HG03460 (cell line): ENCODE results near the gene RFX7.
A peak's percentile ranks its signal among the peaks of the same experiment; 100 is the strongest.
"Not testable (repeated sequence)": the region's sequence is repeated elsewhere in the genome, so short reads cannot be mapped to it uniquely, and the experiment has no call there.

ENCODE experiments used
- ATAC-seq: cut with Tn5 transposase; IDR thresholded peaks from one replicate; pipeline ENCODE4 v1.9.1; 2021; ENCODE audit not compliant: unreplicated experiment

The RFX7 gene

DNA sequence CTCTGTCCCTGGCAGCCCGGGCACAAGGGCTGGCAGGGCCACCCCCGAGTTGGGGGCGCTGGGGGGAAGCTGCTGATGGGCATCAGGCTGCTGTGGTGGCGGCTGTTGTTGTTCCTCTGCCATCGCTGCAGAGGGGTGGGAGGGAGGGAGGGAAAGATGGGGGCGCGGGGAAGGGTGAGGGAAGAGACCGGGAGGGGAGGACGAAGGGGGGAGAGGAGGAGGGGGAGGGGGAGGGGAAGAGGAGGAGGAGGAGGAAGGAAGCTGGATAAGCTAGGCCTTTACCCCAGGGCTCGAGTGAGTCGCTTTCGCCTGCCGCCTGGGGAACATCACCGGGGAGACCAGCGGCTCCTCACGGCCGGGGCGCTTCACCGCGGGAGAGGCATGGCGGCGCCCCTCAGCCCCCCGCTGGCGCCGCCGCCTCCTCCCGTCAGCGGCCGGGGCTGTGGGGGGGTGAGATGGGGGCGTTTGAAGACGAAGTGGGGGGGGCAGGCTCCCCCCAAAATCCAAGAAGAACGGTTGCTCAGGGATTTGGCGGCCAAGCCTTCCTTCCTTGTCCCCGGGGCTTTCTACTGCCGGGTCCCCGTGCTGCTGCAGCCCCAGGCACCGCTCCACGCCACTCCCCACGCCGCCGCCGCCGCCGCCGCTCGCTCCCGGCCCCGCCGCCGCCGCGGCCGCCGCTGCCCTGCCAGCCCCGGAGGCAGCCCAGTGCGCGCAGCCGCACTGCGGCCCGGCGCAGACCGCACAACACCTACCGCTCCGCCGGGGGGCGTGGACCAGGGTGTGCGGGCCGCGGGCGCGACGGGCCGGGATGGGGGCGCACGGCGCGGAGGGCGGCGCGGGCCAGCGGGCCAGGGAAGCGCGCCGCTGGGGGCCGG is at the start of gene RFX7:
RFX7 (minus strand) TSS at position 717 of the 875 bp plus-strand sequence; CDS start at position 123, 594 bp downstream.
- ATAC-seq = peak; percentile 42

DNA sequence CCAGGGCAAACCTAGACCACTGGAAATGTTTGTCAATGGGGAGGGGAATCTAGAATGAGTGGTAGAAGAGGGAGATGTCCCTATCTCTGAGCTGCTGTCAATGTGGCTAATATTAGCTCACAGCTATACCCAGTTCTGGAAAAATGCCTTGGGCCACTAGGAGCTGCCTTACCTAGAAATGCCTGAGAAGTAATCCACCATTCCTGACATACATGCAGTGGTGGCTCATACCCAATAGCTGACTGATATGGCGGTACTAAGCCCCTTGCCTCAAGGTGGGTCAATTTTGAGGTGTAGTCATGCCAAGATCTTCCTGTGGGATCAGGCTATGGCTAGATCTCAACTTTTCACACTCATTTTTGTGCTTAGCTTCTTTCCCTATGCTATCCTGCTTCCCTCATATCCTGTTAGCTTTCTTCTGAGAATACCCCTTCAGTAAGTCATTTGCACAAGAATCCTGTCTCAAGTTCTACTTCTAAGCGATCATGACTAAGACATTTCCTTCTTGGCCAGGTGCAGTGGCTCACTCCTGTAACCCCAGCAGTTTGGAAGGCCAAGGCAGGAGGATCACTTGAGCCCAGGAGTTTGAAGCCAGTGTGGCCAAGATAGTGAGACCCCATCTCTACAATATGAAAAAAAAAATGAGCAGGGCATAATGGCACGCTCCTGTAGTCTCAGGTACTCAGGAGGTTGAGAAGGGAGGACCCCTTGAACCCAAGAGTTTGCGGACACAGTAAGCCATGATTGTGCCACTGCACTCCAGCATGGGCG is 49.1 kb upstream of the RFX7 start:
- ATAC-seq = no peak

DNA sequence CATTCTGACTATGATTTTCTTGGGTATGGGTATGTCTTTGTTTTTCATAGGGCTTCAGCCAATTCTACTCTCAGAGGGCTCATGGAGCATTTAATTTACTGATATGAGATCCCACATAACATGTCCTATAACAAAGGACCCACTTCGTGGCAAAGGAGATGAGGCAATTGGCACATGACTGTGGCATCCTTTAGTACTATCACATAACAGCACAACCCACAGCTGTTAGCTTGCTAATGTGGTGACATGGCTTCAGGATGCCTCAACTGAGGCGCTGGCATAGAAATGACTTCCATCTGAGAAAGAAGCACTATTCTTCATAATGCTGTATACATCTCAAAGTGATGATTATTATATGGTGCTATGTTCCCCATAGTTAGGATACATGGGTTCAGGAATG is 48.1 kb upstream of the RFX7 start:
- ATAC-seq = no peak

DNA sequence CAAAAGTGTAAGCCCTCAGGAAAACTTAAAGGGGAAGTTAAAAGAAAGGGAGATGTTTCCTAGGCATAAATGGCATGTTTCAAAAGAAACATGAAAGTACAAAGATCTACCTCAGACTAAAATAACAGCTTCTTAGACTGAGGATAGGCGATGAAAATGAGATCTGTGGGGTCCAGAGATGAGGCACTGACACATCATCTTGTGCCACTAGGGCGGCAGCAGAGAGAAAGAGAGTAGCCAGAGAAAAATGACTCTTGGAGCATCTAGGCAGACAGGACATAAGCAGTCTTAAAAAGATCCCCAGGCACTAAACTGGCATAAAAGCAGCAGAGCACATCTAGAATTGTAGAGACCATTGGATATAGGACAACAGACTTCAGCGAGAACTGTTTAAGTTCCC is 42.5 kb upstream of the RFX7 start:
- ATAC-seq = no peak

DNA sequence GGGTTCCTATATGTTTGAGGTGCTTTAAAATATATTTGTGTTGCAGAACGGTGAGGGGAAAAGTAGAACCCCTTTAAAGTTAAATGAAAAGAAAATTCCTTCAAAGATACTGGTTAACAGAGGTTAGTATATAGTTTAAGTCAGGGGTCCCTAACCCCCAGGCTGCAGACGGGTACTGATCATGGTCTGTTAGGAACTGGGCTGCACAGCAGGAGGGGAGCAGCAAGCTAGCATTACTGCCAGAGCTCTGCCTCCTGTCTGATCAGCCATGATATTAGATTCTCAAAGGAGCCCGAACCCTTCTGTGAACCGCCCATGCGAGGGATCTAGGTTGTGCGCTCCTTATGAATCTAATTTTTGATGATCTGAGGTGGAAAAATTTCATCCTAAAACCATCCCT is 37.5 kb upstream of the RFX7 start:
- no peak for ATAC-seq

DNA sequence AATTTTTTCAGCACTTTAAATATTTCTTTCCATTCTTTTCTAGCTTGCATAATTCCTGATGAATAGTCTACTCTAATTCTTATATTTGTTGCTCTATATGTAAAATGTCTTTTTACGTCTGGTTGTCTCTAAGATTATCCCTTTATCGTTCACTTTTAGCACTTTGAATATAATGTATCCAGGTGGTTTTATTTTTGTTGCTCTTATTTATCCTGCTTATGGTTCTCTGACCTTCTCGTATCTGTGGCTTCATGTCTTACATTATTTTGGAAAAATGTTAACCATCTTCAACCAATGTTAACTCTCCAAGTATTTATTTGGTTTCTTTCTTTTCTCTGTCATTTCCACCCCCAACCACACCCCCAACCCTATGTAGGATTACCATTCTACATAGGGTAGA is 30.0 kb upstream of the RFX7 start:
- no peak for ATAC-seq

DNA sequence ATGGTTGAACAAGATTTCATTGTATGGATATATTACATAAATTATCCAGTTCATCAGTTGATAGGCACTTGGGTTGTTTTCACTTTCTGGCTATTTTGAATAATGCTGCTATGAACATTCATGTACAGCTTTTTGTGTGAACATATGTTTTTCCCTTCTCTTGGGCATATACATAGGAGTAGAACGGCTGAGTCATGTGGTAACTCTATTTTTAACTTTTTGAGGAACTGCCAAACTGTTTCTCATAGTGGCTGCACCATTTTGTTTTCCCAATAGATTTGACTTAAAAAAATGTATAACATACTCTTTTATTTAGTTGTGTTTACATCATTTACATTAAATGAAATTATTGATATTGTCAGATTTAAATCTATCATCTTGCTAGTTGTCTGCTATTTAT is 28.8 kb upstream of the RFX7 start:
- ATAC-seq = no peak

DNA sequence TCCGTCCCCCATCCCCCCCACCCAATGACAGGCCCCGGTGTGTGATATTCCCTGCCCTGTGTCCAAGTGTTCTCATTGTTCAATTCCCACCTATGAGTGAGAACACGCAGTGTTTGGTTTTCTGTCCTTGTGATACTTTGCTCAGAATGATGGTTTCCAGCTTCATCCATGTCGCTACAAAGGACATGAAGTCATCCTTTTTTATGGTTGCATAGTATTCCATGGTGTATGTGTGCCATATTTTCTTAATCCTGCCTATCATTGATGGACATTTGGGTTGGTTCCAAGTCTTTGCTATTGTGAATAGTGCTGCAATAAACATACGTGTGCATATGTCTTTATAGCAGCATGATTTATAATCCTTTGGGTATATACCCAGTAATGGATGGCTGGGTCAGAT is 22.8 kb upstream of the RFX7 start:
- ATAC-seq = not testable (repeated sequence)

DNA sequence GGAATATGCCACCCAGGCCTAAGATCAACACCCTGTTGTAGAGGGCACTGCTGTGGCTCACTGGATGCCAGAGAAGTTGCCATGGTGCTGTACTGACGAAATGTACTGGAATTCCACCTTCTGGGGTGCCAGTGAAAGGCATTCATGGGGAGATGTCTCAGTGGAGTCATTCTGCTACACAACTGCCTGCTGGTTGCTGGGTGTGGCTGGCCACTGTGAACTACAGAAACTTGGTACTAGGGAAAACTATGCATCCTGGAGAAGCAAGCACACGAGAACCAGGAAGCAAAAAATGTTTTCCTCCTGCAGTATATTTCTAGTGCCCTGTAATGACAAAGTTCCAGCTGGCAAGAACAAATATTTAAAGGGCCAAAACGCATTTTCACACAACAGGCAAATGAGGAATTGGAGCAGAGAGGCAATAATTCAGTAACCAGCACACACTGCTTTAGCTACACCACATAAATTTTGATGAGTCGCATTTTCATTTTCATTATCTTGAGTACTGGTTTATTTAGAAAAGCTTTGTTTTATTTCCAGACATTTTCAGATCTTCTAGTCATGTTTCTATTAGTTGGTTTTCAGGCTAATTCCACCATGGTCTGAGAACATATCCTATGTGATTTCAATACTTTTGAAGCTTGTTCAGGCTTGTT is 18.3 kb upstream of the RFX7 start:
- no peak for ATAC-seq

DNA sequence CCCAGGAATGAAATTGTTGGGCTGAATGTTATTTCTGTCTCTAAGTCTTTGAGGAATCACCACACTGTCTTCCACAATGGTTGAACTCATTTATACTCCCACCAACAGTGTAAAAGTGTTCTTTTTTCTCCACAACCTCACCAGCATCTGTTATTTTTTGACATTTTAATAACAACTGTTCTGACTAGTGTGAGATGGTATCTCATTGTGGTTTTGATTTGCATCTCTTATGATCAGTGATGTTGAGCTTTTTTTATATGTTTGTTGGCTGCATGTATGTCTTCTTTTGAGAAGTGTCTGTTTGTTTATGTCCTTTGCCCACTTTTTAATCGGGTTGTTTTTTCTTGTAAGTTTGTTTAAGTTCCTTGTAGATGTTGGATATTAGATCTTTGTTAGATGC is 13.6 kb upstream of the RFX7 start:
- ATAC-seq = not testable (repeated sequence)

DNA sequence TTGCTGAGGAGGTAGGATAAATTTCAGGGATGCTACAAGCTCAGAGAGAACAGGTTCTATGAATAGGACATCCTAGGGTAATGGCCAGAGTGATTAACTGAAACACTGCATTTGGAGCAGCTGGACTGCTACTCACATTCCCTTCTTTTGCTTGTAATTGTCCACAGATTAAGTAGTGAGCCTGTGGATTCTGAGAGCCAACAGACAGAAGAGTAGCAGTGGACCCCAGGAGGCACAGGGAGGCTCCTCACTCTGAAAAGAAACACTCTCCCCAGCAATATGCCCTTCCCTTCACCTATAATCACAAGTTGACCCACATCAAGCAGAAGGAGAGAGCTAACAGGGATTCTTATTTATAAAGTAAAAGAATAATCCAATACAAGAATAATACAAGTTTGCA is 10.6 kb upstream of the RFX7 start:
- no peak for ATAC-seq

DNA sequence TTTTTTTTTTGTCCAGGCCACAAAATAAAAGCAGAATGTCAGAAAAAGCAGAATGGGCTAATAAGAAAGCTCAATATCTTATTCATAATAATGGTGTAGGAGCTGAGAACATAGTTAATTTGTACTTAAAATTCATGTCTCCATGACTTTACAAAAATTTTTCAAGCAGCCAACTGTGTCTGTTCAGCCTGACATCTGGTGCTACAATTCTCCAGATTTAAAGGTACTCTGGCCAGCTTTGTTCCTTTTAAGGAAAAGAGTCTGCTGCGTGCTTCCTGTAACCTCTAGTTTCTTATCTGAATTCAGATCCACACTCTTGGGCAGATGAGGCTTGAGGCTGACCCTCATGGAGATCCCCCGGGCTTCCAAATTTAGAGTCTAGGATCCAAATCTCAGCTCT is 8.7 kb upstream of the RFX7 start:
- ATAC-seq = no peak

DNA sequence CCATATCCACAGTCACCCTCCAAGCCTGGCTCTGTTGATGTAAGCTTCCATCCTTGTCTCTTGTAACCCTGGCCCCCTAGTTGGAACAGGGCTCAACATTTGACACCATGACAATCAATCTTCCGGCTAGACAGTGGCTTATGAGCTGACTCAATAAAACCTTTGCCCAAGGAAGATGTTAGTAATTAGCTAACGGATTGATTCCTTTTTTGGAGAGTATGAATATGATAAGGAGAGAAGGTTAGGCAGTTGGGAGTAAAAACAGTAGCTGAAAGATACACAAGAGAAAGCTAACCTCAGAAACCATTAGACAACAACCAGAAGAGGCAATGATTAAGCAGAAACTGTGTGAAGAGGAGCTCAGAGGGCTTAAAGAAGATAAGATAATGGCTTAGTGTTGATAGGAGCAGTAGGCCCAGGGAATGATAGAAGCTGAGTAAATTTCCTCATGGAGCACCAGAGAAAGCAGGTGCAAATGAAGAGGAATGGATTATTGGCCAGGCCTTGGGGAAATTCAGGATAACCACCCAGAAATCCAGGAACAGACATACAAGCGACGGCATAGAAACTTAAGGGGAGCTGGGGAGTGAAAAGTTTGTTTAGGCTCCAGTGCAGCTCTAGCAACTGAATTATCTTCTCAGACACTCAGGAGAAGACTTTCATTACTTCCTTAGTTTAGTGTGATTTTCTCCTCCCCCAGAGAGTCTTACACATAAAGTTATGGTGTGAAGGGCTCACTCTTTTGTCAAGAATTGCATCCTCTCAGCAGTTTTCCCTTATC is 7.8 kb upstream of the RFX7 start:
- no peak for ATAC-seq

DNA sequence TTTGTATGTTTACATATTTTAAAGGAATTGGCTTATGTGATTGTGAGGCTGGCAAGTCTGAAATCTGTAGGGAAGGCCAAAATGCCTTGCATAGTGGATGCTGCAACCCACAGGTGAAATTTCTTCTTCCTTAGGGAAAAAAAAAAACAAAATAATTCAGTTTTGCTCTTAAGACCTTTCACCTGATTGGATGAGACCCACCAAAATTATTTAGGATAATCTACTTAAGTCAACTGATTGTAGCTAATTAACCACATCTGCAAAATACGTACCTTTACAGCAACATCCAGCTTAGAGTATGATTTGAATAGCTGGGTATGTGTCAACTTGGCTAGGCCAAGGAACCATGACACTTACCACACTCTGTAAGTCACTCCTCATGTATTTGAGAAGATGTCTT is 6.9 kb upstream of the RFX7 start:
- no peak for ATAC-seq

DNA sequence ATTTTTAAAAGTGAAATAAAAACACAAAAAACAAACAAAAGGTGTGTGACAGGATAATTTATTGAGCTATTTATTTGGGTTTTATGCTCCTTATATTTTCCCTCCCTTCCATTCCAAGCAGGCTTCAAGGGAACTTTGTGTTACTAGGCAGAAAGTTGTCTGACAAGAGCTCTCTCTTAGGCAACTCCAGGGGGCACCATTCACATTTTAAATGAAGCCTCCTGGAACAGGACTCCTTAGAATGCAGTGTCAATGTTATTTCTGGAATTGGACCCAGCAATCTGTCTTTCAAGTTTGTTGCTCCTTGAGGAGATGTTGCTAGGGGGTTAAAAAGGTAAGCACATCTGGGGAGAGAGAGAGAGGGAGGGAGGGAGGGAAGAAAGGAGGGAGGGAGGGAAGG is 5.4 kb upstream of the RFX7 start:
- no peak for ATAC-seq

DNA sequence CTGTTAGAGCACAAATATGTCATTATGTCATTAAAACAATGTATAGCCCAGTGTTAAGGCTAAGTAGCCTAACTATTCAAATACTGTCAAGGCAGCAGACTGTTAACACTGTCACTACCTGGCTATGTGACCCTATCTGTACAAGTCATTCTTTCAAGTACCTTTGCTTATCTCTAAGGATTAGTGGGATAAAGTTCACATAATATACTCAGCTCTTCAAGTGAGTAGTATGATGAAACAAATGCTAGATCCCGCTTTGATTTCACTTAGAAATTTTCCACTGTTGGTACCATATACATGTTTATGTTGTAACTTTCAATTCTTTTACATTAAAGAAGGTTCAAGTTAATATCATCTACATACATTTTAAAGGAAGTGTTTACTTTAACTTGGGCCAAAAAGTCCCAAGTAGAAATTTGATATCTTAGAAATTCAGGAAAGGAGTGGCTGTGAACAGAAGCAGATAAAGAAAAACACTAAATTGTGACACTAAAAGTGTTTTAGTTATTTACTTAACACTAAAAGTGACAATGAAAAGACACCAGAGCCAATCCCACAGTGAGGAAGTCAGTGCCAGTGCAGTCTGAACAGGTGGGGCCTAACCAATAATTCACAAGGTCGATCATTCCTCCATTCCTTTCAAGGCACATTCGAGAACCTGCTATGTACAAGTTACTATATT is 4.8 kb upstream of the RFX7 start:
- no peak for ATAC-seq

DNA sequence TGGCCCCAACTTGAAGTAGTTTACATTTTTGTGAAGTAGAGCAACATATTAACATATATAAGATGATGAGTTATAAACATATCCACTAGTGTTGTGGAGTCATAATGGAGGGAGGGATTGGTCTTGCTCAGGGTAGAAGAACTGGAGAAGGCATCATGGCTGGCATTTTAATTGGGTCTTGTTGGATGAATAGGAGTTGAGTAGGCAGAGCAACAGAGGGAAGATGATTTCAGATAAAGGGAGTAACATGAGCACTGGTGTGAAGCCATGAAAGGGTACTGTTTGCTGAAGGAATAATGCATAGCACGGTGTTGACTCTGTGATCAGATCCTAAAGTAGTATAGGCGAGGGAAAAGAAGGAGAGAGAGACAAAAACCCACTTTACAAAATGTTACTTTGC is 3.6 kb upstream of the RFX7 start:
- ATAC-seq = no peak

DNA sequence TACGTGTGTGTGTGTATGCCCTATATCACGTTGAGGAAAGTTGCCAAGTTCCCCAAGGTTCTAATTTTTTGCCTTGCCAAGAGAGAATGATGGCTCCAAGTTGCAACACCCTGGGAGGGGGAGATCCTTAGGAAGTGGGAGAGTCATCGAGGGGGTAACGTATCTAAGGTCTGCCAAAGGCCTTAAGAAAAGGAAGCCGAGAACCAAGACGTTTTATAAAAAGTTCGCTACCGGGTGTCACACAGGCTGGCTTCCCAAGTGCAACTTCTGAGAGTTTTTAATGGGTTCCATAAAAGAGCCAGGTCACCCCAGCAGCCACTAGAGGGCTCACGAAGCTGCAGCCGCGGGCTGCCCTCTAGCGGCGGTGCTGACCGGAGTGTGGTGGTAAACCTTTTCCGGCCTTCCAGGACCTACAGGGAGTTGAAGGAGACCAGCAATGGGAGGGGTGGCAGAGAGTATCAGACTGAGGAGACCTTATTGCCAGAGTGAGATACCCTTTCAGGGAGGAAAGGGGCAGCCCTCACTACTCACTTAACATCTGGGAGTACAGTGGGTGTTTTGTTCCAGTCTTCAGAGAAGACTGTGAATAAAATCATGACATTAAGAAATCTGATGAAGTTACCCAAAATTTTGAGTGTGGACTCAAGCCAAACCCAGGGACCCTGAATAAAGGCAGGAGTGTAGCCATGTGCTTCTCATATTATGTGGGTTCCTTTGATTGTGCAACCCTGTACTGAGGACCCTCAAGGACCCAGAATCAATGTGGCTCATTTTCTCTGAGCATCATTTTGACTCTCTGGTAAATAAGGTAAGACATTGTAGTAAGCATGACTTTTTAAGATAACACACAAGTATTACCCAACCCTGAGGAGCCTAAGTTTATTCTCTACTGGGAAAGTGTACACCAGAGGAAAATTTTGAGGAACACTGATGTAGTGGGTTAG is 2.5 kb upstream of the RFX7 start:
- ATAC-seq = peak; percentile 55

DNA sequence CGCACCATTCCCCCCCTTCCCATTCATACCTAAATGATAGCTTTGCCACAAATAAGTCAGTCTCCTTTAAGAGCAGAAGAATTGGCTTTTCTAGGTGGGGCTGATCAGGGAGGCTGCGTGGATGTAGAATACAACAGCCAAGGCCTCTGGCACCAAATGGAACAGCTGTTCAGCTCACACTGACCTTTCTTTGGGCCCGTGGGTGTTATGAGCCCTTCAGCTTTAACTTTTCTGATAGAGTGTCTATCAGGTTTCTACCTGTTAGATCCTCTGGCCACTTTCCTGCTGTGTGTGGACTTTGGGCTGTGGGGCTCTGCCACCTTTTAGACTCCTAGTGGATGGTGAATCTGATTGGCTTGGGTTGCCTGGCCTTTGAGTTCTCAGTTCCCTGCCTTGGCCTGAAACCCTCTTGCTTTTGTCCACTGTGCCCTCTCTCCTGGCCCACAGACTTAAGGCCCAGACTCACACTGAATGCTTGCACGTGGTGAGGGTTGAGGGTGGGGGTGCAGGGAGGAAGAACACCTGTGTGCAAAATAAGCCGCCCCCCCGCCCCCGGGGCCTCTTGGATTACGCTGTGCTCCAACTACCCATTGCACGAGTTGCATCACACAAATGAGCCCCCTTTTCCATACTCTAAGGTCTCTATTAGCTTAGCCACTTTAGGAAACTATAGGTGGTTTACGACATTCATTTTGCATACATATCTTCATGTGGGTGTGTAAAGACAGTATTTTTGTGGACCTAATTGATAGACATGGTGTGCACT is 1.3 kb upstream of the RFX7 start:
- no peak for ATAC-seq
